Measurements from ENCODE around the gene DTD1. TPM values are rescaled to one million over a fixed set of nuclear protein-coding genes. Genes with fewer than 3 reads are reported as not detected.

Gene DTD1
- total and polyA plus RNA-seq, 2 of the 13 experiments (the other 11 are each of a cell fraction or from before 2014, with no cell fraction given) = 41.2 to 79.3 TPM

- Histone ChIP-seq H3K79me2 (ENCODE audit: insufficient read depth, low read length) (no peaks in the 10 kb centered on the region), H3K36me3 (replicated peaks in 1 of 2; ENCODE audit: control insufficient read depth in 1 of 2, insufficient read depth in 2 of 2, low read length in 2 of 2) (no peaks in the 10 kb centered on the region), H3K27ac (ENCODE audit: extremely low read length, insufficient read depth, low read length) (no peak overlapping the region), H3K9me3 (ENCODE audit: low read length) (no peaks in the 10 kb centered on the region), H2AFZ (ENCODE audit: low read length) (no peak overlapping the region), H4K20me1 (ENCODE audit: insufficient read depth, low read length) (no peaks in the 10 kb centered on the region), H3K4me2 (ENCODE audit: low read depth, low read length) (no peak overlapping the region), H3K4me3 (replicated peaks in 1 of 3; ENCODE audit: insufficient read depth in 1 of 3, low read depth in 2 of 3, low read length in 3 of 3) (no peak overlapping the region), H3K9ac (ENCODE audit: insufficient read depth, low read depth, low read length) (no peak overlapping the region), H3K27me3 (ENCODE audit: control insufficient read depth in 1 of 2, insufficient read depth in 2 of 2, low read length in 2 of 2) (no peaks in the 10 kb centered on the region), H3K4me1 (ENCODE audit: insufficient read depth, low read length) (peaks cover 14% of the 10 kb centered on the region)
- in situ Hi-C loops (cut with HindIII; ENCODE audit: extremely low pct_ligation_motif_present, low pct_unique_long_range_greater_than_20kb) (no loop called here), intact Hi-C loops (cut with micrococcal nuclease; ENCODE audit: unreplicated experiment) (no loop called here)
- CTCF ChIA-PET (ENCODE audit: low intra/inter-chr PET ratio, low total read pairs) = no interaction called here
- ATAC-seq = no peak
- WGBS (ENCODE audit: low lambda C conversion rate) = 85% methylated on average over 1 of the region's 1 CpG
- TF ChIP-seq BRF2 (CRISPR knock-in tag; IDR thresholded peaks at IDR 0.05) = no peak
- no peak for TF ChIP-seq KLF16 (CRISPR knock-in tag; IDR thresholded peaks at IDR 0.05)
- no peak for TF ChIP-seq ZNF7 (CRISPR knock-in tag; IDR thresholded peaks at IDR 0.05)
- no peak for TF ChIP-seq ZNF180 (CRISPR knock-in tag; IDR thresholded peaks at IDR 0.05; ENCODE audit: borderline replicate concordance, low read depth)
- TF ChIP-seq HOXA9 (CRISPR knock-in tag; IDR thresholded peaks at IDR 0.05; ENCODE audit: borderline replicate concordance) = no peak
- TF ChIP-seq RFXANK (CRISPR knock-in tag; IDR thresholded peaks at IDR 0.05) = no peak
- TF ChIP-seq HNF1B (CRISPR knock-in tag; IDR thresholded peaks at IDR 0.05) = no peak
- no peak for TF ChIP-seq NFYB (CRISPR knock-in tag; IDR thresholded peaks at IDR 0.05)
- TF ChIP-seq ESRRA (CRISPR knock-in tag; IDR thresholded peaks at IDR 0.05; ENCODE audit: low read depth) = no peak
- TF ChIP-seq NFIB (CRISPR knock-in tag; IDR thresholded peaks at IDR 0.05; ENCODE audit: borderline replicate concordance) = no peak
- TF ChIP-seq BCL3 (CRISPR knock-in tag; IDR thresholded peaks at IDR 0.05) = no peak
- no peak for TF ChIP-seq HMGXB4 (CRISPR knock-in tag; IDR thresholded peaks at IDR 0.05; ENCODE audit: borderline replicate concordance in 1 of 2, low read depth in 1 of 2)
- no peak for TF ChIP-seq RARG (CRISPR knock-in tag; IDR thresholded peaks at IDR 0.05; ENCODE audit: low read depth)
- no peak for DNase-seq (ENCODE audit: low spot score)
- POLR2A ChIA-PET = no interaction called here
- no TSS peak for BruUV-seq (replicated peaks)
- FAIRE-seq = no peak
Observed at GRCh38 chr20:18686696-18687095, 98.8 kb downstream of the DTD1 start.
